DND-41 (cell line): Measurements from ENCODE around the gene RPA1.

Source experiments
- ATAC-seq: fragments of 200-7000 bp; cut with Tn5 transposase; 3 replicates; pipeline ENCODE4 v1.9.1; 2021; ENCODE audit warnings: low read depth; ENCODE audit not compliant: insufficient read depth
- DNase-seq: peaks from one replicate; pipeline ENCODE4 v3.0.0-alpha.2; 2020
- H2AFZ ChIP-seq: 2 replicates; pipeline ENCODE4 v1.6.0; 2012; ENCODE audit warnings: low read depth, low read length
- H3K27ac ChIP-seq: 2 replicates; pipeline ENCODE4 v1.5.1; 2012; ENCODE audit warnings: low read length, inconsistent platforms
- H3K27me3 ChIP-seq: fragments of 200-600 bp; sonication (generic); 2 replicates; pipeline ENCODE4 v1.6.0; 2012; ENCODE audit warnings: low read length, mild to moderate bottlenecking, inconsistent platforms; ENCODE audit not compliant: insufficient read depth, poor library complexity
- H3K36me3 ChIP-seq: 2 replicates; pipeline ENCODE4 v1.5.1; 2012; ENCODE audit warnings: low read length, inconsistent platforms; ENCODE audit not compliant: insufficient read depth
- H3K4me1 ChIP-seq: 2 replicates; pipeline ENCODE4 v1.5.1; 2012; ENCODE audit warnings: mild to moderate bottlenecking, low read length; ENCODE audit not compliant: insufficient read depth
- H3K4me2 ChIP-seq: 2 replicates; pipeline ENCODE4 v1.6.0; 2012; ENCODE audit warnings: mild to moderate bottlenecking, moderate library complexity, low read length, inconsistent platforms; ENCODE audit not compliant: insufficient read depth
- H3K4me3 ChIP-seq, 2 experiments: fragments of 200-600 bp in 1 of 2; shearing (Covaris generic) in 1 of 2; 2 replicates each; pipeline ENCODE4 v1.5.1; 2012 to 2016; ENCODE audit warnings: inconsistent platforms in 2 of 2, low read length in 2 of 2, mild to moderate bottlenecking in 2 of 2, low read depth in 1 of 2, moderate library complexity in 1 of 2
- H3K79me2 ChIP-seq: 2 replicates; pipeline ENCODE4 v1.6.0; 2012; ENCODE audit warnings: low read length, inconsistent platforms; ENCODE audit not compliant: insufficient read depth
- H3K9ac ChIP-seq: 2 replicates; pipeline ENCODE4 v1.6.0; 2012; ENCODE audit warnings: low read depth, mild to moderate bottlenecking, inconsistent platforms, low read length, moderate library complexity
- H3K9me3 ChIP-seq: 2 replicates; pipeline ENCODE4 v1.5.1; 2012; ENCODE audit warnings: low read length, moderate library complexity, mild to moderate bottlenecking, inconsistent platforms; ENCODE audit not compliant: insufficient read depth, severe bottlenecking
- H4K20me1 ChIP-seq: 2 replicates; pipeline ENCODE4 v1.6.0; 2012; ENCODE audit warnings: low read length; ENCODE audit not compliant: insufficient read depth
- EZH2 ChIP-seq: IDR thresholded peaks from 3 replicates; pipeline ENCODE4 v1.6.1; 2012; ENCODE audit warnings: borderline replicate concordance, low read depth, mild to moderate bottlenecking, moderate library complexity, low read length, inconsistent platforms; ENCODE audit not compliant: severe bottlenecking
- TF ChIP-seq, protein P1 (sequence below): IDR thresholded peaks from 2 replicates; pipeline ENCODE4 v1.5.1; 2012; ENCODE audit warnings: borderline replicate concordance, low read length, moderate library complexity, mild to moderate bottlenecking; ENCODE audit not compliant: poor library complexity, severe bottlenecking; ENCODE audit errors: extremely low read depth

Gene RPA1

DNA sequence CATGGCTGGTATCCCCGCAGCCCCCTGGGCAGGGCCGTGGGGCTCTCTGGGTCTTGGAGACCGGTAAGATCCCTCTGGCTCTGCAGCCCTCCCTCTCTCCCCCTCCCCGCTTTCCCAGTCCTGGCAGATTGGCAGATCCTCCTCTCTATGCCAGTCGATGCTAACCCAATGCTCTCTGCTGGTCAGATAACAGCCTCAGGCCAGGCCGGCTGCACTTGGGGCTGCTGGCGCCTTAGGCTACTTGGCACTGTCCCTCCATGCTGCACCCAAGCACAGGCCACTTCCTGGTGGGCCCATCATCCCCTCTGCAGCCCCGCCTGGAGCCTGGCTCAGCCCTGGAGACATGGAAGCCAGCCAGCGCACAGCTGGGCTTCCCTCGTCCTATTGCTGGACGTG is 113.6 kb downstream of the RPA1 start:
- Histone ChIP-seq H3K9me3 (no peaks in the 10 kb centered on the region), H3K4me1 (no peaks in the 10 kb centered on the region), H3K27ac (no peak overlapping the region), H3K4me3 (no peak overlapping the region), H3K36me3 (no peaks in the 10 kb centered on the region), H3K27me3 (no peaks in the 10 kb centered on the region), H3K79me2 (no peaks in the 10 kb centered on the region), H4K20me1 (no peaks in the 10 kb centered on the region; the same call in none of the 2 replicates), H2AFZ (no peak overlapping the region), H3K9ac (no peak overlapping the region), H3K4me2 (no peak overlapping the region)
- TF ChIP-seq, protein P1, sequence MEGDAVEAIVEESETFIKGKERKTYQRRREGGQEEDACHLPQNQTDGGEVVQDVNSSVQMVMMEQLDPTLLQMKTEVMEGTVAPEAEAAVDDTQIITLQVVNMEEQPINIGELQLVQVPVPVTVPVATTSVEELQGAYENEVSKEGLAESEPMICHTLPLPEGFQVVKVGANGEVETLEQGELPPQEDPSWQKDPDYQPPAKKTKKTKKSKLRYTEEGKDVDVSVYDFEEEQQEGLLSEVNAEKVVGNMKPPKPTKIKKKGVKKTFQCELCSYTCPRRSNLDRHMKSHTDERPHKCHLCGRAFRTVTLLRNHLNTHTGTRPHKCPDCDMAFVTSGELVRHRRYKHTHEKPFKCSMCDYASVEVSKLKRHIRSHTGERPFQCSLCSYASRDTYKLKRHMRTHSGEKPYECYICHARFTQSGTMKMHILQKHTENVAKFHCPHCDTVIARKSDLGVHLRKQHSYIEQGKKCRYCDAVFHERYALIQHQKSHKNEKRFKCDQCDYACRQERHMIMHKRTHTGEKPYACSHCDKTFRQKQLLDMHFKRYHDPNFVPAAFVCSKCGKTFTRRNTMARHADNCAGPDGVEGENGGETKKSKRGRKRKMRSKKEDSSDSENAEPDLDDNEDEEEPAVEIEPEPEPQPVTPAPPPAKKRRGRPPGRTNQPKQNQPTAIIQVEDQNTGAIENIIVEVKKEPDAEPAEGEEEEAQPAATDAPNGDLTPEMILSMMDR: no peak
- no peak for TF ChIP-seq EZH2
- ATAC-seq: no peak
- no peak for DNase-seq

DNA sequence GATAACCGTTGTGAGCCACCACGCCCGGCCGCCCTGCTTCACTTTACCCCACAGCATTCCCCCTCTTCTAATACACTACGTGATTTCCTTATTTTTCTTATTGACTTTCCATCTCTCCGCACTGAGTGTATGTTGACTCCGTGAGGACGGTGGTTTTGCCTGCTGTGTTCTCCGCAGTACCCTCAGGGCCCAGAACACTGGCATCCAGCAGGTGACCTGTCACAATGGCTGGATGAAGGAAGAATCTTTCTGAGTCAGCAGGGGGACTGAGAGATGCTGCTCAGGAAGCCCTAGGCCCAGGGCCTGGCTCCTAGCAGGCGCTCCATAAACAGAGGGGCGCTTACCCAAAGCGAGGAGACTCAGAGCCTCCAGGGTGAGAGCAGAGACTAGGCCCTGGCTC is 115.8 kb downstream of the RPA1 start:
- H3K4me1 ChIP-seq: no peaks in the 10 kb centered on the region
- no peak overlapping the region for H3K4me3 ChIP-seq
- ATAC-seq: no peak
- no peak overlapping the region for H3K4me2 ChIP-seq
- H3K27me3 ChIP-seq: no peaks in the 10 kb centered on the region
- no peaks in the 10 kb centered on the region for H3K36me3 ChIP-seq
- DNase-seq: no peak
- H3K79me2 ChIP-seq: no peaks in the 10 kb centered on the region
- no peaks in the 10 kb centered on the region for H3K9me3 ChIP-seq
- H3K27ac ChIP-seq: no peak overlapping the region
- H3K9ac ChIP-seq: no peak overlapping the region
- TF ChIP-seq, protein P1: no peak
- TF ChIP-seq EZH2: no peak
- no peaks in the 10 kb centered on the region; the same call in 1 of the 2 replicates for H4K20me1 ChIP-seq
- no peak overlapping the region for H2AFZ ChIP-seq

DNA sequence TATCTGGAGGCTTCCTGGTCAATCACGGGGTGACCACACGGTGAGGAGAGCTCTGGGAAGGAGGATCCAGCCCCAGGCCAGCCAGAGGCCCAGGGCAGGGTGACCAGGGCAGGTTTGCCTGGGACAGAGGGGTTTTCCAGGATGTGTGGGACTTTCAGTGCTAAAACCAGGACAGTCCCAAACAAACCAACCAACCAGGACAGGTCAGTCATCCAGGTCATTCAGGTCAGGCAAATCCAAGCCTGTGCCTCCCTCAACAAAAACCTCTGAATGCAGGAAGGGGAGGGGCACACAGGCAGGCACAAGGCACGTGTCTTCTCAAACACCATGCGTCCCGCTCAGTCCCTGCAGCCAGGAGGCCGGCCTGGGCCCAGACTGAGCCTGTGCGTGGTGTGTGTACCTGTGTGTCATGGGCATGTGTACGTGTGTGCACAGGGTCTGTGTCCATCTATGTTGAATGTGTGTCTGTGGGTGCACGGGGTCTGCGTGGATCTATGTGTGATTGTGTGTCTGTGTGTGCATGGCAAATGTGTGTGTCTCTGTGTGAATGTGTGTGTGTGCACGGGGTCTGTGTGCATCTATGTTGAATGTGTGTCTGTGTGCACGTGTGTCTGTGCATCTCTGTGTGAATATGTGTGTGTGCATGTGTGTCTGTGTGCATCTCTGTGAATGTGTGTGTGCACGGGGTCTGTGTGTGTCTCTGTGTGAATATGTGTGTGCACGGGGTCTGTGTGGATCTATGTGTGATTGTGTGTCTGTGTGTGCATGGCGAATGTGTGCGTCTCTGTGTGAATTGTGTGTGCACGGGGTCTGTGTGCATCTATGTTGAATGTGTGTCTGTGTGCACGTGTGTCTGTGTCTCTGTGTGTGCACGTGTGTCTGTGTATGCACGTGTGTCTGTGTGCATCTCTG is 116.5 kb downstream of the RPA1 start:
- Histone ChIP-seq H3K27ac (no peak overlapping the region), H3K4me1 (no peaks in the 10 kb centered on the region), H3K27me3 (no peaks in the 10 kb centered on the region), H3K4me2 (no peak overlapping the region), H3K79me2 (no peaks in the 10 kb centered on the region), H3K9me3 (no peaks in the 10 kb centered on the region), H3K36me3 (no peaks in the 10 kb centered on the region), H4K20me1 (no peaks in the 10 kb centered on the region; the same call in 1 of the 2 replicates), H2AFZ (no peak overlapping the region), H3K4me3 (no peak overlapping the region), H3K9ac (no peak overlapping the region)
- TF ChIP-seq, protein P1: no peak
- no peak for TF ChIP-seq EZH2
- ATAC-seq (no peak), DNase-seq (no peak)
